ENCODE measurements around the gene OVCH1. TPM values are rescaled to one million over a fixed set of nuclear protein-coding genes. Genes with fewer than 3 reads are reported as not detected.
"Not testable (repeated sequence)": the region's sequence is repeated elsewhere in the genome, so short reads cannot be mapped to it uniquely, and the experiment has no call there.

OVCH1 gene
- polyA plus RNA-seq, 1 donor: 0.78 TPM

GRCh38 chr12:29505122-29505521 is 7.6 kb upstream of the OVCH1 start:
- no peak for DNase-seq

- no peak for DNase-seq
These were observed 5.8 kb upstream of the OVCH1 start for GRCh38 chr12:29503283-29503682.

GRCh38 chr12:29499235-29499634 is 1.7 kb upstream of the OVCH1 start:
- no peak for DNase-seq

- no peak for DNase-seq
These were observed 4.6 kb downstream of the OVCH1 start for GRCh38 chr12:29492891-29493290.

GRCh38 chr12:29486972-29487371 is 10.5 kb downstream of the OVCH1 start:
- DNase-seq: no peak

GRCh38 chr12:29463198-29463597 is 34.3 kb downstream of the OVCH1 start:
- DNase-seq: no peak

GRCh38 chr12:29460082-29460481 is 37.4 kb downstream of the OVCH1 start:
- DNase-seq: no peak

GRCh38 chr12:29455087-29455486 is 42.4 kb downstream of the OVCH1 start:
- DNase-seq: no peak

GRCh38 chr12:29451888-29452287 is 45.6 kb downstream of the OVCH1 start:
- no peak for DNase-seq

- DNase-seq: no peak
These were observed 49.3 kb downstream of the OVCH1 start for GRCh38 chr12:29448157-29448556.

- DNase-seq: no peak
These were observed 50.1 kb downstream of the OVCH1 start for GRCh38 chr12:29447285-29447975.

- no peak for DNase-seq
These were observed 58.0 kb downstream of the OVCH1 start for GRCh38 chr12:29439506-29439905.

GRCh38 chr12:29438752-29439408 is 58.6 kb downstream of the OVCH1 start:
- DNase-seq: no peak

GRCh38 chr12:29437575-29437974 is 59.9 kb downstream of the OVCH1 start:
- DNase-seq: no peak

GRCh38 chr12:29436815-29437214 is 60.7 kb downstream of the OVCH1 start:
- DNase-seq: not testable (repeated sequence)

- DNase-seq: no peak
These were observed 66.0 kb downstream of the OVCH1 start for GRCh38 chr12:29431513-29431912.

GRCh38 chr12:29430716-29431044 is 66.8 kb downstream of the OVCH1 start:
- DNase-seq: no peak

- no peak for DNase-seq
These were observed 67.3 kb downstream of the OVCH1 start for GRCh38 chr12:29429999-29430715.

- DNase-seq: no peak
These were observed 68.9 kb downstream of the OVCH1 start for GRCh38 chr12:29428633-29429032.

- DNase-seq: no peak
These were observed 69.5 kb downstream of the OVCH1 start for GRCh38 chr12:29427964-29428363.

GRCh38 chr12:29426498-29426897 is 71.0 kb downstream of the OVCH1 start:
- no peak for DNase-seq

- no peak for DNase-seq
These were observed 71.8 kb downstream of the OVCH1 start for GRCh38 chr12:29425722-29426121.

GRCh38 chr12:29416748-29417147 is 80.7 kb downstream of the OVCH1 start:
- DNase-seq: no peak

GRCh38 chr12:29415111-29415510 is 82.4 kb downstream of the OVCH1 start:
- no peak for DNase-seq
